RWPE2 (cell line): ENCODE measurements around the gene ICAM2.

Experiments
- ATAC-seq: fragments of 200-7000 bp; cut with Tn5 transposase; 3 replicates; pipeline ENCODE4 v1.9.1; 2021; ENCODE audit warnings: low read depth
- DNase-seq: peaks from one replicate; pipeline ENCODE4 v3.0.0-alpha.2; 2020; ENCODE audit warnings: low spot score
- H3K27ac ChIP-seq: fragments of 450-650 bp; 2 replicates; pipeline ENCODE4 v1.5.1; 2017; ENCODE audit warnings: mild to moderate bottlenecking; ENCODE audit not compliant: poor library complexity, severe bottlenecking
- H3K27me3 ChIP-seq: fragments of 250-450 bp; sonication (Bioruptor Pico); 2 replicates; pipeline ENCODE4 v1.5.1; 2021; ENCODE audit warnings: mild to moderate bottlenecking, moderate library complexity; ENCODE audit not compliant: insufficient read depth, poor library complexity, severe bottlenecking
- H3K36me3 ChIP-seq: fragments of 250-450 bp; sonication (Bioruptor Pico); 2 replicates; pipeline ENCODE4 v1.5.1; 2020; ENCODE audit warnings: low read depth, mild to moderate bottlenecking, moderate library complexity
- H3K4me1 ChIP-seq: fragments of 250-450 bp; sonication (Bioruptor Pico); 2 replicates; pipeline ENCODE4 v1.5.1; 2021; ENCODE audit warnings: mild to moderate bottlenecking, moderate library complexity; ENCODE audit not compliant: insufficient read depth, poor library complexity, severe bottlenecking
- H3K4me3 ChIP-seq: fragments of 250-450 bp; sonication (Bioruptor Pico); 2 replicates; pipeline ENCODE4 v1.5.1; 2021; ENCODE audit warnings: mild to moderate bottlenecking, moderate library complexity; ENCODE audit not compliant: severe bottlenecking
- H3K9me3 ChIP-seq: fragments of 250-450 bp; sonication (Bioruptor Pico); 2 replicates; pipeline ENCODE4 v1.5.1; 2021; ENCODE audit warnings: mild to moderate bottlenecking, moderate library complexity; ENCODE audit not compliant: severe bottlenecking
- TF ChIP-seq, protein P1 (sequence below): fragments of 450-650 bp; IDR thresholded peaks from one replicate; pipeline ENCODE4 v1.5.1; 2017; ENCODE audit warnings: mild to moderate bottlenecking, moderate library complexity; ENCODE audit not compliant: poor library complexity, severe bottlenecking

ICAM2 gene

DNA sequence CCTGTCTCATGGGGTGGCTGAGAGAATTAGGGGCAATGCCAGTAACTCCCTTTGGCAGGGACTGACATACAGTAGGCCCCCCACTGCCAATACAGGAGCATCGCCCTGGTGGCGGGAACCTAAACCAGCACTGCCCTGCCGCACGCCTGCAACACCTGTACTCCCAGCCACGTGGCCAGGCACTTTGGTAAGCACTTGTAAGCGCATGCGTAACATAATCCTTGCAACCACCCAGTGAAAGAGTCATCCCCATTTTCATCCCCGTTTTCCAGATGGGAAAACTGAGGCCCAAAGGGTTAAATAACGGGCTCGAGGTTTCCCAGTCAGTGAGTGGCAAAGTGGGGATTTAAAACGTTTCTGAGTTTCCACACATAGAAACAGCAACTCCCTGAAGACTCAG is 65.2 kb downstream of the ICAM2 start:
- ATAC-seq (no peak), DNase-seq (no peak)
- Histone ChIP-seq H3K27me3 (no peaks in the 10 kb centered on the region), H3K4me1 (no peaks in the 10 kb centered on the region), H3K27ac (no peak overlapping the region), H3K4me3 (no peak overlapping the region), H3K36me3 (no peaks in the 10 kb centered on the region), H3K9me3 (no peaks in the 10 kb centered on the region)
- TF ChIP-seq, protein P1, sequence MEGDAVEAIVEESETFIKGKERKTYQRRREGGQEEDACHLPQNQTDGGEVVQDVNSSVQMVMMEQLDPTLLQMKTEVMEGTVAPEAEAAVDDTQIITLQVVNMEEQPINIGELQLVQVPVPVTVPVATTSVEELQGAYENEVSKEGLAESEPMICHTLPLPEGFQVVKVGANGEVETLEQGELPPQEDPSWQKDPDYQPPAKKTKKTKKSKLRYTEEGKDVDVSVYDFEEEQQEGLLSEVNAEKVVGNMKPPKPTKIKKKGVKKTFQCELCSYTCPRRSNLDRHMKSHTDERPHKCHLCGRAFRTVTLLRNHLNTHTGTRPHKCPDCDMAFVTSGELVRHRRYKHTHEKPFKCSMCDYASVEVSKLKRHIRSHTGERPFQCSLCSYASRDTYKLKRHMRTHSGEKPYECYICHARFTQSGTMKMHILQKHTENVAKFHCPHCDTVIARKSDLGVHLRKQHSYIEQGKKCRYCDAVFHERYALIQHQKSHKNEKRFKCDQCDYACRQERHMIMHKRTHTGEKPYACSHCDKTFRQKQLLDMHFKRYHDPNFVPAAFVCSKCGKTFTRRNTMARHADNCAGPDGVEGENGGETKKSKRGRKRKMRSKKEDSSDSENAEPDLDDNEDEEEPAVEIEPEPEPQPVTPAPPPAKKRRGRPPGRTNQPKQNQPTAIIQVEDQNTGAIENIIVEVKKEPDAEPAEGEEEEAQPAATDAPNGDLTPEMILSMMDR = no peak

DNA sequence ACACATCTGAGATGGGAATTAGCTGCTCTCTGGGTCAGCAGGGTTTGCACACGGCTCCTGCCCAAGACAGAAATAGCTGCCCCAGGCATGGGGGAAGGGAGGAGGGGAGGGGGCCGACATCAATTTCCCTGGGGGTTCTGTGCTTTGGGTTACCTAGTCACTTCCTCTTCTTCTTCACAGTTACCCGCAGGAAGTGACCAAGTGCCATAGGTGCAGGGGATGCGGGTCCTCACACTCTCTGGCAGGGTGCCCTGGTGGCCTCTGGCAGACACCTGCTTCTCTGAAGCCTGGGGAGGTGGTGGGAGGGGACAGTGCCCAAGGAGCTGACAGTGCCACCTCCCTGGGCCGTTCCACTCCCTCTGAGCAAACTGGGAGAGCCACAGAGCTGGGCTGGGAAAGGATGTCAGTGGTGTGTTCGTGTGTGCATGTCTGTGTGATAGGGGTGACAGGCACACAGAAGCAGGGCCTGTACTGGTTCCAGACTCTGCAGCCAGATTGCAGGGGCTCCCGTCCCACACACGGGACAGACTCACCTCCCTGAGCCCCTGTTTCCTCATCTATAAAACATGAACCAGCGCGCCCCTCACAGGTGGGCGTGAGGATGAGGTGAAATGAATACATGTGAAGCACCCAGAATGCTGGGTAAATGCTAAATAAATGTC is 65.9 kb downstream of the ICAM2 start:
- Histone ChIP-seq H3K36me3 (no peaks in the 10 kb centered on the region), H3K9me3 (no peaks in the 10 kb centered on the region), H3K4me1 (no peaks in the 10 kb centered on the region), H3K27ac (no peak overlapping the region), H3K27me3 (no peaks in the 10 kb centered on the region), H3K4me3 (no peak overlapping the region)
- DNase-seq (no peak), ATAC-seq (no peak)
- TF ChIP-seq, protein P1 = no peak
